ENCODE data around the gene PRKN.

The PRKN gene

DNA sequence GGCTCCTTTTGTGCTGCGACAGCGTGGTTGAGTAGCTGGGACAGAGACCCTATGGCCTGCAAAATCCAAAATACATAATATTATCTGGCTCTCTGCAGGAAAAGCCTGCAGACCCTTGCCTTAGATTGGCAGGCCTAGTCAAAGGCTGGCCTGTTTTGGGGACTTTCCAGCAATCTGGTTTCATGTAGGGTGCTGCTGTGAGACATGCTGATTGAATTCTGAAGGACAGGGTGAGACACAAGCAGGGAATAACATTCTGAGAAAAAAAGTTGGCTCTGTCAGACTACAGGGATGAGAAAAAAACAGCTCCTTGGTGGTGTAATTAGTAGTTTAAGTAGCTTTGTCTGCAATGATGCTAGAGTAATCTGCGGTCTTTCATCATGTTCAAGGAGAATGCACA, 1051.0 kb downstream of the PRKN start:
- Histone ChIP-seq H3K36me3 (ENCODE audit: control insufficient read depth in 2 of 2, insufficient read depth in 1 of 2, low read length in 2 of 2) (no peaks in the 10 kb centered on the region), H3K4me3 (ENCODE audit: low read depth, low read length) (no peak overlapping the region), H3K4me1 (ENCODE audit: control insufficient read depth, insufficient read depth, low read length) (no peaks in the 10 kb centered on the region), H3K9me3 (ENCODE audit: control insufficient read depth, insufficient read depth, low read depth, low read length) (no peaks in the 10 kb centered on the region), H3K27ac (ENCODE audit: extremely low read depth, low read depth, low read length) (no peak overlapping the region)
- TF ChIP-seq ZNF140 (tag by site-specific recombination; IDR thresholded peaks at IDR 0.05) = no peak
- no peak for TF ChIP-seq YY1 (tag by site-specific recombination; IDR thresholded peaks at IDR 0.05)
- TF ChIP-seq ZNF704 (tag by site-specific recombination; IDR thresholded peaks at IDR 0.05) = no peak
- TF ChIP-seq, protein P1, sequence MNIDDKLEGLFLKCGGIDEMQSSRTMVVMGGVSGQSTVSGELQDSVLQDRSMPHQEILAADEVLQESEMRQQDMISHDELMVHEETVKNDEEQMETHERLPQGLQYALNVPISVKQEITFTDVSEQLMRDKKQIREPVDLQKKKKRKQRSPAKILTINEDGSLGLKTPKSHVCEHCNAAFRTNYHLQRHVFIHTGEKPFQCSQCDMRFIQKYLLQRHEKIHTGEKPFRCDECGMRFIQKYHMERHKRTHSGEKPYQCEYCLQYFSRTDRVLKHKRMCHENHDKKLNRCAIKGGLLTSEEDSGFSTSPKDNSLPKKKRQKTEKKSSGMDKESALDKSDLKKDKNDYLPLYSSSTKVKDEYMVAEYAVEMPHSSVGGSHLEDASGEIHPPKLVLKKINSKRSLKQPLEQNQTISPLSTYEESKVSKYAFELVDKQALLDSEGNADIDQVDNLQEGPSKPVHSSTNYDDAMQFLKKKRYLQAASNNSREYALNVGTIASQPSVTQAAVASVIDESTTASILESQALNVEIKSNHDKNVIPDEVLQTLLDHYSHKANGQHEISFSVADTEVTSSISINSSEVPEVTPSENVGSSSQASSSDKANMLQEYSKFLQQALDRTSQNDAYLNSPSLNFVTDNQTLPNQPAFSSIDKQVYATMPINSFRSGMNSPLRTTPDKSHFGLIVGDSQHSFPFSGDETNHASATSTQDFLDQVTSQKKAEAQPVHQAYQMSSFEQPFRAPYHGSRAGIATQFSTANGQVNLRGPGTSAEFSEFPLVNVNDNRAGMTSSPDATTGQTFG (tag by site-specific recombination; IDR thresholded peaks at IDR 0.05; ENCODE audit: borderline replicate concordance) = no peak
- no peak for TF ChIP-seq ZNF514 (tag by site-specific recombination; IDR thresholded peaks at IDR 0.05)
- TF ChIP-seq KLF7 (tag by site-specific recombination; IDR thresholded peaks at IDR 0.05; ENCODE audit: borderline replicate concordance) = no peak
- TF ChIP-seq ZNF169 (tag by site-specific recombination; IDR thresholded peaks at IDR 0.05) = no peak
- TF ChIP-seq ZNF174 (tag by site-specific recombination; IDR thresholded peaks at IDR 0.05) = no peak
- TF ChIP-seq, protein P2, sequence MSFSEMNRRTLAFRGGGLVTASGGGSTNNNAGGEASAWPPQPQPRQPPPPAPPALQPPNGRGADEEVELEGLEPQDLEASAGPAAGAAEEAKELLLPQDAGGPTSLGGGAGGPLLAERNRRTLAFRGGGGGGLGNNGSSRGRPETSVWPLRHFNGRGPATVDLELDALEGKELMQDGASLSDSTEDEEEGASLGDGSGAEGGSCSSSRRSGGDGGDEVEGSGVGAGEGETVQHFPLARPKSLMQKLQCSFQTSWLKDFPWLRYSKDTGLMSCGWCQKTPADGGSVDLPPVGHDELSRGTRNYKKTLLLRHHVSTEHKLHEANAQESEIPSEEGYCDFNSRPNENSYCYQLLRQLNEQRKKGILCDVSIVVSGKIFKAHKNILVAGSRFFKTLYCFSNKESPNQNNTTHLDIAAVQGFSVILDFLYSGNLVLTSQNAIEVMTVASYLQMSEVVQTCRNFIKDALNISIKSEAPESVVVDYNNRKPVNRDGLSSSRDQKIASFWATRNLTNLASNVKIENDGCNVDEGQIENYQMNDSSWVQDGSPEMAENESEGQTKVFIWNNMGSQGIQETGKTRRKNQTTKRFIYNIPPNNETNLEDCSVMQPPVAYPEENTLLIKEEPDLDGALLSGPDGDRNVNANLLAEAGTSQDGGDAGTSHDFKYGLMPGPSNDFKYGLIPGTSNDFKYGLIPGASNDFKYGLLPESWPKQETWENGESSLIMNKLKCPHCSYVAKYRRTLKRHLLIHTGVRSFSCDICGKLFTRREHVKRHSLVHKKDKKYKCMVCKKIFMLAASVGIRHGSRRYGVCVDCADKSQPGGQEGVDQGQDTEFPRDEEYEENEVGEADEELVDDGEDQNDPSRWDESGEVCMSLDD (tag by site-specific recombination; IDR thresholded peaks at IDR 0.05) = no peak
- no peak for TF ChIP-seq ZNF629 (tag by site-specific recombination; IDR thresholded peaks at IDR 0.05)
- TF ChIP-seq ZBTB1 (tag by site-specific recombination; IDR thresholded peaks at IDR 0.05) = no peak
- TF ChIP-seq ZNF670 (tag by site-specific recombination; IDR thresholded peaks at IDR 0.05; ENCODE audit: low read depth) = no peak
- no peak for TF ChIP-seq OSR2 (tag by site-specific recombination; IDR thresholded peaks at IDR 0.05)
- CTCF ChIA-PET = interaction anchor here (0.8 to 1.3 kb wide), 2 partner anchors 13 to 22 kb away, joined by 3 read pairs; no protein-coding TSS in a partner anchor
- POLR2A ChIA-PET = no interaction called here

DNA sequence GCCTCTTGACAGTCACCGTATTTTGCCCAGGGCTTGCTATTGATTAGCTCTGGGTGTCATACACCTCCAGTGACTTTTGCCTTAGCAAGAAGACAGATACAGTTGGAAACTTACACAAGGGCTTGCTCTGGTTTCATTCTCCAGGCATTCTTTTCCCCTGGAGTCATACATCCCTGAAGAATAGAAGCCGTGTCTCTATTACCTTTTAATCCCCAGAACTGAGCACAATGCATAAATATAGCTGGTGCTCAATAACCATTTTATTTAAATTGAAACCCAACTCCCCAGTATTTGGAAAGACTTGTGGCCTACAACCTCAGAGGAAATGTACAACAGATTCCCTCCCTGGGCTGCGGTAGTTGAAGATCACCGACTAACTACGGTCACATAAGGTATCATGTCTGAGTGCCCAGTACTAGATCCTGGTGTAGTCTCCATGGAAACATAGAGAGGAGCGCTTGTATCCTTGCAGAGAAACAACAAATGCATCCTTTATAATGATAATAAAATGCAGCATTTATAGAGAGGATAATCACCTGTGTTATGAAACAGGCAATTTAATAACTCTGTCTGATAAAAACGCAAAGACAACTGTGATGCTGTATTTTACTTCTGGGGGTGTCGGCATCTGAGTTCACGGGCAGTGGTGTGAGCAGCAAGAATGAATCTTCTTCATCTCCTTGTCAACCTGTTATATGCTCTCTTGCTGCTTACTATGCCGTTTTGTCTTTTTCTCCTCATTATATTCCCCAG, 1052.5 kb downstream of the PRKN start:
- Histone ChIP-seq H3K9me3 (ENCODE audit: control insufficient read depth, insufficient read depth, low read depth, low read length) (no peaks in the 10 kb centered on the region), H3K4me3 (ENCODE audit: low read depth, low read length) (no peak overlapping the region), H3K36me3 (ENCODE audit: control insufficient read depth in 2 of 2, insufficient read depth in 1 of 2, low read length in 2 of 2) (no peaks in the 10 kb centered on the region), H3K27ac (ENCODE audit: extremely low read depth, low read depth, low read length) (no peak overlapping the region), H3K4me1 (ENCODE audit: control insufficient read depth, insufficient read depth, low read length) (no peaks in the 10 kb centered on the region)
- no peak for TF ChIP-seq ZNF132 (tag by site-specific recombination; IDR thresholded peaks at IDR 0.05; ENCODE audit: borderline replicate concordance)
- TF ChIP-seq ZNF529 (tag by site-specific recombination; IDR thresholded peaks at IDR 0.05; ENCODE audit: insufficient replicate concordance) = no peak
- TF ChIP-seq ZBTB1 (tag by site-specific recombination; IDR thresholded peaks at IDR 0.05) = no peak
- TF ChIP-seq ZNF558 (tag by site-specific recombination; IDR thresholded peaks at IDR 0.05) = no peak
- CTCF ChIA-PET = no interaction called here
- POLR2A ChIA-PET = no interaction called here
